M059J (cell line): ENCODE results near the gene YRDC. TPM values are rescaled to one million over a fixed set of nuclear protein-coding genes. Genes with fewer than 3 reads are reported as not detected.
A peak's percentile ranks its signal among the peaks of the same experiment; 100 is the strongest.
"Not testable (repeated sequence)": the region's sequence is repeated elsewhere in the genome, so short reads cannot be mapped to it uniquely, and the experiment has no call there.

Source experiments
- DNase-seq: peaks from one replicate; pipeline ENCODE4 v3.0.0-alpha.2; 2012; ENCODE audit warnings: low read depth
- total RNA-seq: library from RNA; depleted of rRNA; stranded (reverse); fragments of >200 nt; shearing (Covaris generic); gene quantifications from 2 replicates; pipeline ENCODE4 v1.2.3, GENCODE V29; 2014; rRNA removed

The YRDC gene
- total RNA-seq, 1 experiment from 2014 or later = 36.3 TPM

- not testable (repeated sequence) for DNase-seq
Observed at GRCh38 chr1:37771440-37771839, 36.6 kb downstream of the YRDC start.

GRCh38 chr1:37767488-37767887 lies 40.5 kb downstream of the YRDC start:
- no peak for DNase-seq

- peak; percentile 19 for DNase-seq
Observed at GRCh38 chr1:37765916-37766664, 41.9 kb downstream of the YRDC start.

GRCh38 chr1:37764888-37765441 lies 43.0 kb downstream of the YRDC start, which contains the start of gene EPHA10:
Gene EPHA10, minus strand, starts transcription at chr1:37765120. Its CDS starts 54 bp downstream, at chr1:37765066.
- DNase-seq = no peak

GRCh38 chr1:37764414-37764825 lies 43.6 kb downstream of the YRDC start:
- DNase-seq = no peak

- no peak for DNase-seq
Observed at GRCh38 chr1:37763791-37764413, 44.1 kb downstream of the YRDC start.

- no peak for DNase-seq
Observed at GRCh38 chr1:37762516-37762915, 45.5 kb downstream of the YRDC start.

GRCh38 chr1:37761416-37762095 lies 46.5 kb downstream of the YRDC start:
- DNase-seq = no peak

- DNase-seq = no peak
Observed at GRCh38 chr1:37759451-37759850, 48.6 kb downstream of the YRDC start.

- no peak for DNase-seq
Observed at GRCh38 chr1:37755951-37756560, 52.0 kb downstream of the YRDC start.

GRCh38 chr1:37755290-37755689 lies 52.7 kb downstream of the YRDC start:
- DNase-seq = peak; percentile 43

GRCh38 chr1:37753473-37754321 lies 54.3 kb downstream of the YRDC start:
- DNase-seq = no peak

Other genes with a start within 250 kb of the YRDC start
- gene GNL2, start 212.3 kb downstream of the YRDC start, total RNA-seq = 54.7 and 79.0 TPM in 2 replicates
- gene RSPO1, start 173.3 kb downstream of the YRDC start, total RNA-seq = not detected in 2 replicates
- gene CDCA8, start 115.7 kb downstream of the YRDC start, total RNA-seq = 36.8 and 38.4 TPM in 2 replicates
- gene EPHA10, start 43.1 kb downstream of the YRDC start, total RNA-seq = not detected in 2 replicates
- 6.5 and 7.2 TPM in 2 replicates for gene MANEAL, start 14.4 kb downstream of the YRDC start, total RNA-seq
- gene C1orf122, start 418 bp downstream of the YRDC start, total RNA-seq = 63.3 and 69.5 TPM in 2 replicates
- gene MTF1, start 51.4 kb upstream of the YRDC start, total RNA-seq = 2.5 and 5.4 TPM in 2 replicates
- 6.3 and 8.5 TPM in 2 replicates for gene INPP5B, start 138.8 kb upstream of the YRDC start, total RNA-seq
- 187 and 209 TPM in 2 replicates for gene SF3A3, start 181.8 kb upstream of the YRDC start, total RNA-seq
- 18.2 and 24.6 TPM in 2 replicates for gene FHL3, start 197.3 kb upstream of the YRDC start, total RNA-seq
- gene UTP11, start 204.5 kb upstream of the YRDC start, total RNA-seq = 69.6 and 103 TPM in 2 replicates
- gene POU3F1, start 238.6 kb upstream of the YRDC start, total RNA-seq = not detected in 2 replicates